CD14-positive monocyte (primary cell): ENCODE results near the gene ADGRG7. TPM values are rescaled to one million over a fixed set of nuclear protein-coding genes. Genes with fewer than 3 reads are reported as not detected.

Experiments
- DNase-seq, 3 donors: peaks; one replicate each; pipeline ENCODE4 v3.0.0-alpha.2; 2011 to 2022
- H2AFZ ChIP-seq: 2 replicates; pipeline ENCODE4 v1.6.0; 2012; ENCODE audit warnings: mild to moderate bottlenecking, low read depth, low read length, inconsistent platforms; ENCODE audit not compliant: insufficient read depth, poor library complexity, severe bottlenecking
- H3K27ac ChIP-seq, 2 donors: 1 replicate in 1 of 2; 2 replicates in 1 of 2; pipeline ENCODE4 v1.5.1; 2012 to 2013; ENCODE audit warnings: low read length in 2 of 2, control low read depth in 1 of 2, inconsistent platforms in 1 of 2, low read depth in 1 of 2, mild to moderate bottlenecking in 1 of 2
- H3K27me3 ChIP-seq, 2 donors: one replicate each; pipeline versions ENCODE4 v1.6.0 to v1.6.1; 2011 to 2013; ENCODE audit warnings: low read length in 2 of 2; ENCODE audit not compliant: control insufficient read depth in 2 of 2, insufficient read depth in 2 of 2
- H3K36me3 ChIP-seq, 2 donors: replicated peaks in 1 of 2; 1 replicate in 1 of 2; 2 replicates in 1 of 2; pipeline versions ENCODE4 v1.5.1 to v1.6.1; 2012 to 2013; ENCODE audit warnings: low read length in 2 of 2, control low read depth in 1 of 2, inconsistent platforms in 1 of 2, mild to moderate bottlenecking in 1 of 2; ENCODE audit not compliant: insufficient read depth in 2 of 2, control insufficient read depth in 1 of 2
- H3K4me1 ChIP-seq, 2 donors: 1 replicate in 1 of 2; 2 replicates in 1 of 2; pipeline versions ENCODE4 v1.5.1 to v1.6.1; 2012 to 2013; ENCODE audit warnings: low read length in 2 of 2, control low read depth in 1 of 2, inconsistent platforms in 1 of 2, mild to moderate bottlenecking in 1 of 2, moderate library complexity in 1 of 2; ENCODE audit not compliant: insufficient read depth in 2 of 2, control insufficient read depth in 1 of 2
- H3K4me2 ChIP-seq: replicated peaks from 2 replicates; pipeline ENCODE3; 2012; ENCODE audit warnings: low read length, moderate library complexity, mild to moderate bottlenecking; ENCODE audit not compliant: poor library complexity, severe bottlenecking; ENCODE audit errors: extremely low read depth
- H3K4me3 ChIP-seq, 3 experiments: fragments of 200-600 bp in 1 of 3; sonication (generic) in 1 of 3; replicated peaks in 1 of 3; 1 replicate in 2 of 3; 2 replicates in 1 of 3; pipeline ENCODE4 v1.5.1; 2011 to 2013; ENCODE audit warnings: low read length in 3 of 3, mild to moderate bottlenecking in 3 of 3, control low read depth in 2 of 3, low read depth in 2 of 3, inconsistent platforms in 1 of 3, moderate library complexity in 1 of 3
- H3K79me2 ChIP-seq: 2 replicates; pipeline ENCODE4 v1.6.0; 2012; ENCODE audit warnings: mild to moderate bottlenecking, control low read depth, inconsistent platforms, low read length, moderate library complexity; ENCODE audit not compliant: insufficient read depth
- H3K9ac ChIP-seq: 2 replicates; pipeline ENCODE4 v1.6.0; 2017; ENCODE audit warnings: low read length, mild to moderate bottlenecking; ENCODE audit not compliant: insufficient read depth, poor library complexity, severe bottlenecking
- H3K9me3 ChIP-seq, 2 donors: replicated peaks in 1 of 2; 1 replicate in 1 of 2; 2 replicates in 1 of 2; pipeline versions ENCODE4 v1.5.1 to v1.6.1; 2012 to 2013; ENCODE audit warnings: low read length in 2 of 2, control low read depth in 1 of 2; ENCODE audit not compliant: control insufficient read depth in 1 of 2, insufficient read depth in 1 of 2
- H4K20me1 ChIP-seq: 2 replicates; pipeline ENCODE4 v1.6.0; 2012; ENCODE audit warnings: mild to moderate bottlenecking, low read length, control low read depth, moderate library complexity; ENCODE audit not compliant: insufficient read depth
- H3K27ac Mint-ChIP-seq, 7 donors: one replicate each; pipeline ENCODE4 v1.8.0; 2020; ENCODE audit warnings: mild to moderate bottlenecking in 7 of 7, mixed read lengths in 7 of 7, moderate library complexity in 6 of 7, inconsistent platforms in 2 of 7
- H3K27me3 Mint-ChIP-seq, 3 donors: one replicate each; pipeline ENCODE4 v1.8.0; 2021 to 2022; ENCODE audit warnings: low read depth in 3 of 3, mild to moderate bottlenecking in 3 of 3, mixed read lengths in 3 of 3, moderate library complexity in 3 of 3, inconsistent platforms in 1 of 3
- H3K36me3 Mint-ChIP-seq, 2 donors: one replicate each; pipeline ENCODE4 v1.8.0; 2020; ENCODE audit warnings: mixed read lengths in 2 of 2, inconsistent platforms in 1 of 2, mild to moderate bottlenecking in 1 of 2
- H3K4me1 Mint-ChIP-seq: one replicate; pipeline ENCODE4 v1.8.0; 2020; ENCODE audit warnings: mild to moderate bottlenecking, mixed read lengths
- H3K4me3 Mint-ChIP-seq, 2 donors: one replicate each; pipeline ENCODE4 v1.8.0; 2020; ENCODE audit warnings: mild to moderate bottlenecking in 2 of 2, mixed read lengths in 2 of 2, moderate library complexity in 1 of 2
- H3K9me3 Mint-ChIP-seq, 7 donors: one replicate each; pipeline ENCODE4 v1.8.0; 2020 to 2022; ENCODE audit warnings: mixed read lengths in 7 of 7, mild to moderate bottlenecking in 6 of 7, moderate library complexity in 6 of 7, inconsistent platforms in 2 of 7
- CTCF ChIP-seq: fragments of 200-600 bp; IDR thresholded peaks from one replicate; pipeline ENCODE4 v1.8.0; 2022; ENCODE audit warnings: antibody characterized with exemption, mild to moderate bottlenecking
- WGBS: methylation state at CpG from one replicate; pipeline ENCODE4 v1.1.5; 2013; ENCODE audit warnings: missing lambda C conversion rate; ENCODE audit not compliant: insufficient coverage; 5-methylcytosine and 5-hydroxymethylcytosine counted together
- intact Hi-C, 2 donors: fragments of 100-400 bp; cut with micrococcal nuclease; formaldehyde crosslinking; loops; one replicate each; pipeline versions ENCODE4 v1.15.0 to v1.15.1; 2023
- polyA plus RNA-seq, 3 donors: library from polyadenylated mRNA; depleted of rRNA in 1 of 3; unstranded in 2 of 3; stranded (reverse) in 1 of 3; fragments of 300-500 nt in 2 of 3; fragments of >200 nt in 1 of 3; fragmentation: Illumina TruSeq in 2 of 3; gene quantifications; 1 replicate in 2 of 3; 2 replicates in 1 of 3; pipeline ENCODE4 v1.2.3, GENCODE V29; 2012 to 2021

Gene ADGRG7
- polyA plus RNA-seq, 3 donors: not detected

GRCh38 chr3:100717637-100718487 is 108.5 kb downstream of the ADGRG7 start:
- H3K9ac ChIP-seq: no peak overlapping the region
- no peak overlapping the region for H3K4me3 ChIP-seq
- H2AFZ ChIP-seq: no peak overlapping the region
- peak overlapping the region in 1 of 2 donors; percentile 5 for H3K27ac ChIP-seq
- H3K27me3 Mint-ChIP-seq: no peaks in the 10 kb centered on the region
- peak overlapping the region in 4 of 7 donors; percentile 26 to 84 (median 51) for H3K27ac Mint-ChIP-seq
- peaks cover 70% of the 10 kb centered on the region for H4K20me1 ChIP-seq
- peaks cover 46 to 85% of the 10 kb centered on the region in 2 donors for H3K36me3 ChIP-seq
- peaks cover 77% of the 10 kb centered on the region for H3K79me2 ChIP-seq
- 100% methylated on average over 3 of the region's 4 CpGs for WGBS
- H3K4me2 ChIP-seq: no peak overlapping the region
- intact Hi-C loops: no loop called here
- no peaks in the 10 kb centered on the region for H3K4me1 ChIP-seq
- H3K4me3 Mint-ChIP-seq: no peak overlapping the region
- no peak for DNase-seq
- TF ChIP-seq CTCF: no peak
- peaks cover 23% of the 10 kb centered on the region for H3K4me1 Mint-ChIP-seq
- no peaks in the 10 kb centered on the region for H3K27me3 ChIP-seq
- H3K9me3 ChIP-seq: no peaks in the 10 kb centered on the region
- peaks cover 0 to 2% (median 0%) of the 10 kb centered on the region in 7 donors for H3K9me3 Mint-ChIP-seq
- H3K36me3 Mint-ChIP-seq: peaks cover 69 to 88% of the 10 kb centered on the region in 2 donors

GRCh38 chr3:100719136-100719535 is 109.7 kb downstream of the ADGRG7 start:
- H3K9me3 ChIP-seq: no peaks in the 10 kb centered on the region
- DNase-seq: no peak
- no peak overlapping the region for H3K4me3 ChIP-seq
- WGBS: no CpG with 5 or more reads among the region's 1 CpG
- no peaks in the 10 kb centered on the region for H3K4me1 ChIP-seq
- peaks cover 0 to 2% (median 0%) of the 10 kb centered on the region in 7 donors for H3K9me3 Mint-ChIP-seq
- H4K20me1 ChIP-seq: peaks cover 59% of the 10 kb centered on the region
- intact Hi-C loops: no loop called here
- TF ChIP-seq CTCF: no peak
- H3K4me3 Mint-ChIP-seq: no peak overlapping the region
- peaks cover 69 to 87% of the 10 kb centered on the region in 2 donors for H3K36me3 Mint-ChIP-seq
- no peaks in the 10 kb centered on the region for H3K27me3 ChIP-seq
- no peak overlapping the region for H3K9ac ChIP-seq
- no peaks in the 10 kb centered on the region for H3K27me3 Mint-ChIP-seq
- H3K27ac ChIP-seq: no peak overlapping the region
- no peak overlapping the region for H2AFZ ChIP-seq
- H3K36me3 ChIP-seq: peaks cover 53 to 89% of the 10 kb centered on the region in 2 donors
- peak overlapping the region in 2 of 7 donors; percentile 63 to 76 for H3K27ac Mint-ChIP-seq
- peaks cover 21% of the 10 kb centered on the region for H3K4me1 Mint-ChIP-seq
- peaks cover 64% of the 10 kb centered on the region for H3K79me2 ChIP-seq
- no peak overlapping the region for H3K4me2 ChIP-seq
